Lung (tissue), 12 donors: Measurements from ENCODE around the gene SLC7A10. TPM values are rescaled to one million over a fixed set of nuclear protein-coding genes. Genes with fewer than 3 reads are reported as not detected.

ENCODE experiments used
- ATAC-seq: fragments of 200-7000 bp; cut with Tn5 transposase; one replicate; pipeline ENCODE4 v1.9.1; 2020; ENCODE audit warnings: moderate number of reproducible peaks; ENCODE audit not compliant: insufficient read depth, low FRiP score
- DNase-seq, 3 donors: peaks; one replicate each; pipeline ENCODE4 v3.0.0-alpha.2; 2013 to 2017
- H3K27ac ChIP-seq, 2 donors: one replicate each; pipeline ENCODE4 v1.5.1; 2013; ENCODE audit warnings: mild to moderate bottlenecking in 2 of 2, moderate library complexity in 2 of 2, control low read depth in 1 of 2, inconsistent platforms in 1 of 2, low read depth in 1 of 2, low read length in 1 of 2
- H3K27me3 ChIP-seq, 3 donors: one replicate each; pipeline ENCODE4 v1.5.1; 2013; ENCODE audit warnings: low read length in 2 of 3; ENCODE audit not compliant: control insufficient read depth in 3 of 3, insufficient read depth in 3 of 3
- H3K36me3 ChIP-seq, 4 donors: one replicate each; pipeline ENCODE4 v1.5.1; 2013; ENCODE audit warnings: low read length in 4 of 4, mild to moderate bottlenecking in 1 of 4, moderate library complexity in 1 of 4; ENCODE audit not compliant: control insufficient read depth in 4 of 4, insufficient read depth in 4 of 4
- H3K4me1 ChIP-seq, 5 donors: one replicate each; pipeline ENCODE4 v1.5.1; 2013; ENCODE audit warnings: low read length in 5 of 5, mild to moderate bottlenecking in 2 of 5, moderate library complexity in 1 of 5; ENCODE audit not compliant: control insufficient read depth in 5 of 5, insufficient read depth in 5 of 5
- H3K4me3 ChIP-seq: one replicate; pipeline ENCODE4 v1.5.1; 2013; ENCODE audit warnings: mild to moderate bottlenecking, control low read depth, moderate library complexity
- H3K9ac ChIP-seq, 2 donors: one replicate each; pipeline ENCODE4 v1.5.1; 2013; ENCODE audit warnings: low read length in 2 of 2, control low read depth in 1 of 2; ENCODE audit not compliant: insufficient read depth in 1 of 2
- H3K9me3 ChIP-seq, 4 donors: one replicate each; pipeline ENCODE4 v1.5.1; 2013; ENCODE audit warnings: low read length in 3 of 4, mild to moderate bottlenecking in 1 of 4, moderate library complexity in 1 of 4; ENCODE audit not compliant: control insufficient read depth in 4 of 4, insufficient read depth in 3 of 4
- WGBS, 2 donors: extraction: QIAGEN DNeasy Blood & Tissue Kit; methylation state at CpG; one replicate each; pipeline ENCODE4 v1.1.7; 2013; 5-methylcytosine and 5-hydroxymethylcytosine counted together
- polyA plus RNA-seq, 2 donors: library from polyadenylated mRNA; stranded (reverse); fragments of 200-250 nt; gene quantifications; one replicate each; pipeline ENCODE4 v1.2.1, GENCODE V29; 2013
- total RNA-seq, 2 donors: library from RNA; depleted of rRNA in 1 of 2; stranded (reverse); fragments of >200 nt in 1 of 2; gene quantifications; one replicate each; pipeline ENCODE4 v1.2.1, GENCODE V29; 2014 to 2021
- TF ChIP-seq, protein P1 (sequence below): IDR thresholded peaks from 2 replicates; pipeline ENCODE4 v1.5.1; 2012; ENCODE audit warnings: mild to moderate bottlenecking; ENCODE audit errors: control extremely low read depth, extremely low read depth
- donor health status: control.
- donor health status: control.
- donor health status: Bipolar disorder and iron deficiency.
- donor health status: healthy.
- donor health status: DM: yes; HTN: yes; CAD: no.

SLC7A10 gene
- total and polyA plus RNA-seq, 4 donors, result 0.02 to 0.71 (median 0.16) TPM

DNA sequence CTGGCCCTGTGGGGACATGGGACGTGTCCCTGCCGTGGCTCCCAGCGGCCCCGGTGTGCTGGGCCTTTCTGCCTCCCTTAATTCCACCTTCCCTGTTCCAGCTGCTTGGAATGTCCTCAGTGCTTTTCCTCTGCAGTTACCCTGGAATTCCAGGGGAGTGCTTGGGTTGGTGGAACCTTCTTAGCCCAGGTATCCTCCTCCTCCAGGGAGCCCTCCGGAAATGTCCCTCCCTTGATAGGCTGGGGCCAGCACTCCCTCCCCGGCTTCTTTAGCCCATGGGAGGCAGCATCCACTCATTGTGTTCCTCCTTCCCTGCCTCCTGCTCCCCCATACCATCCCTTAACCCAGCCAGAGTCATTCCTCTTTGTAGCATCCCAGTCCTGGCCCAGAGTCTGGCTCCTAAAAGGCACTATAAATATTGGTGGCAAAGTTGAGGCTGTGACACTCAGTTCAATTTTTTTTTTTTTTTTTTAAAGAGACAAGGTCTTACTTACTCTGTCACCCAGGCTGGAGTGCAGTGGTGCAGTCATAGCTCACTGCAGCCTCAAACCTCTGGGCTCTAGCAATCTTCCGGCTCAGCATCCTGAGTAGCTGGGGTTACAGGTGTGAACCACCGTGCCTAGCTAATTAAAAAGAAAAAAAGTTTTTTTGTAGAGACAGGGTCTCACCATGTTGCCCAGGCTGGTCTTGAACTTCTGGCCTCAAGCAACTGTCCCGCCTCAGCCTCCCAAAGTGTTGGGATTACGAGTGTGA lies 13.7 kb upstream of the SLC7A10 start:
- H3K27me3 ChIP-seq, result no peaks in the 10 kb centered on the region
- 79 to 91% methylated on average over 10 of the region's 10 CpGs for WGBS, 2 donors
- no peak for DNase-seq

DNA sequence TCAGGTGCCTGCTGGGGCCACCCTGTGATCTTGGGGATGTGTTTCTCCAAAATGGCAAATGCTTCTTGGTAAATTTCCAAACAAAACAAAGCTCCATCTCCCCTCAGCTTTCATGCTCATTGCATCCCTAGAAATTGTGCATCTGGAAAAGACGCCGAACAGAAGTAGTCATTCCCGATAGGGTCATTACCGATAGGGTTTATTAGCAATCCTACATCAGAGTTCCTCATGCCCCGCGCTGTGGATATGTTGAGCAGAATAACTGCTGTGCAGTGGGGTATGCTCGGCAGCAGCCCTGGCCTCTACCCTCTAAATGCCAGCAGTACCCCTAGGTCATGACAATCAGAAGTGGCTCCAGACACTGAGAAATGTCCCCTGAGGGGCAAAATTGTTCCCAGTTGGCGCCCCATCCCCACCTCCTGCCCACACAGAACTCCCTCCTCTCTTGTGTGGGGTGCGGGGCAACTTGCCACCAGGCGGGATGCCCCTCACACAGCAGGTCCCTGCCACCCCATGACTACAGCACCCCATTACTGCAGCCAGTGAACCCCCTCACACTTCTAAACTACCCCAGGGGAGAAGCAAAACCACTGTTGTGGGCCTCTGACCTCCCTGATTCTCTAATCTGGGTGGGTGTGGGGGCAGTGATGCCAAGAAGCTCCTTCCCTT lies 13.0 kb upstream of the SLC7A10 start:
- Histone ChIP-seq H3K4me1 (no peaks in the 10 kb centered on the region), H3K9ac (no peak overlapping the region), H3K9me3 (no peaks in the 10 kb centered on the region), H3K36me3 (no peaks in the 10 kb centered on the region), H3K4me3 (no peak overlapping the region), H3K27ac (no peak overlapping the region), H3K27me3 (no peaks in the 10 kb centered on the region)
- ATAC-seq, result no peak
- WGBS, 2 donors, result 93 to 94% methylated on average over 10 of the region's 10 CpGs
- TF ChIP-seq, protein P1, sequence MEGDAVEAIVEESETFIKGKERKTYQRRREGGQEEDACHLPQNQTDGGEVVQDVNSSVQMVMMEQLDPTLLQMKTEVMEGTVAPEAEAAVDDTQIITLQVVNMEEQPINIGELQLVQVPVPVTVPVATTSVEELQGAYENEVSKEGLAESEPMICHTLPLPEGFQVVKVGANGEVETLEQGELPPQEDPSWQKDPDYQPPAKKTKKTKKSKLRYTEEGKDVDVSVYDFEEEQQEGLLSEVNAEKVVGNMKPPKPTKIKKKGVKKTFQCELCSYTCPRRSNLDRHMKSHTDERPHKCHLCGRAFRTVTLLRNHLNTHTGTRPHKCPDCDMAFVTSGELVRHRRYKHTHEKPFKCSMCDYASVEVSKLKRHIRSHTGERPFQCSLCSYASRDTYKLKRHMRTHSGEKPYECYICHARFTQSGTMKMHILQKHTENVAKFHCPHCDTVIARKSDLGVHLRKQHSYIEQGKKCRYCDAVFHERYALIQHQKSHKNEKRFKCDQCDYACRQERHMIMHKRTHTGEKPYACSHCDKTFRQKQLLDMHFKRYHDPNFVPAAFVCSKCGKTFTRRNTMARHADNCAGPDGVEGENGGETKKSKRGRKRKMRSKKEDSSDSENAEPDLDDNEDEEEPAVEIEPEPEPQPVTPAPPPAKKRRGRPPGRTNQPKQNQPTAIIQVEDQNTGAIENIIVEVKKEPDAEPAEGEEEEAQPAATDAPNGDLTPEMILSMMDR, result no peak
- no peak for DNase-seq

More for the DNA sequence above, 13.7 kb upstream of the SLC7A10 start:
- ATAC-seq, result no peak
- no peaks in the 10 kb centered on the region for H3K9me3 ChIP-seq
- no peaks in the 10 kb centered on the region for H3K36me3 ChIP-seq
- H3K9ac ChIP-seq, result no peak overlapping the region
- no peak overlapping the region for H3K27ac ChIP-seq
- TF ChIP-seq, protein P1, result no peak
- H3K4me3 ChIP-seq, result no peak overlapping the region
- no peaks in the 10 kb centered on the region for H3K4me1 ChIP-seq

DNA sequence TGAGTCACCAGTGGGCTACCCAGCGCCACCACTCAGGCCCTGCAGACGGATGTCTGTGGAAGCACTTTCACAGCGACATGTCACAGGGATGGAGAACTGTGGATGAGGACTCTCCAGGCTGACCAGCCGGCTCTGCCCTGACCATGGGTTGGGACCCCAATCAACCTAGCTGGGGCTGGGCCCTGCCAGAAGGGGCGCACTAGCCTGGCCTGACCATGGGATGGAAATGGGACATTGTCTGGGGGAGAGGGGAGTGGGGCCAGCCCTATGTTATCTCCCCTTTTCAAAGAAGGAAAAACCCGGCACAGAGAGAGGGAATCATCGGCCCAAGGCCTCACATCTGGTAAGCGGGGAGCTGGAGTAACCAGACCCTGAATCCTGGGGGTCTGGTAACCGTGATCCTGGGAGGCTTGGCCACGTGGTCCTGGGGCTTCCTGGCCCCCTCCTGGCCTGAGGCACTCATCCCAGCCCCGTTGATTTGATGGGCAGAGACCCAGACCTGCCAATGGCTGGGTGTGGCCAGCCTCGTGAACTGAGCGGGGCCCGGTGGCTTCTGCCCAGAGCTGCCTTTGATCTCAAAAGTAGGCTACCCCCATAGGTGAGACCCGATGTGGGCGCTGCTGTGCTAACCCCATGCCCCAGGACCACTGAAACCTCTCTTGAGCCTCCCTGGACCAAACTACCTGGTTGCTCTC lies 11.2 kb upstream of the SLC7A10 start:
- Histone ChIP-seq H3K4me3 (no peak overlapping the region), H3K4me1 (peaks cover 0 to under 1% (median 0%) of the 10 kb centered on the region in 5 donors), H3K27me3 (peaks cover 0 to 3% (median 0%) of the 10 kb centered on the region in 3 donors), H3K36me3 (no peaks in the 10 kb centered on the region), H3K9me3 (peaks cover 0 to 6% (median 0%) of the 10 kb centered on the region in 4 donors), H3K27ac (no peak overlapping the region), H3K9ac (no peak overlapping the region)
- DNase-seq, result no peak
- TF ChIP-seq, protein P1, result no peak
- 82 to 88% methylated on average over 16 of the region's 16 CpGs for WGBS, 2 donors
- no peak for ATAC-seq
